IPS-20b (cell line): ENCODE measurements around the gene STAP1.
"Not testable (repeated sequence)": the region's sequence is repeated elsewhere in the genome, so short reads cannot be mapped to it uniquely, and the experiment has no call there.

ENCODE experiments used
- H3K27ac ChIP-seq: one replicate; pipeline ENCODE4 v1.5.1; 2013; ENCODE audit warnings: low read length
- H3K27me3 ChIP-seq: 2 replicates; pipeline ENCODE4 v1.6.1; 2013; ENCODE audit warnings: mild to moderate bottlenecking, low read length, inconsistent platforms; ENCODE audit not compliant: insufficient read depth
- H3K36me3 ChIP-seq: 2 replicates; pipeline ENCODE4 v1.6.1; 2013; ENCODE audit warnings: low read depth, mild to moderate bottlenecking, inconsistent platforms, low read length, moderate library complexity; ENCODE audit not compliant: insufficient read depth
- H3K4me1 ChIP-seq: 2 replicates; pipeline ENCODE4 v1.6.1; 2013; ENCODE audit warnings: mild to moderate bottlenecking, control low read depth, inconsistent platforms, low read length, moderate library complexity; ENCODE audit not compliant: insufficient read depth
- H3K4me3 ChIP-seq: 2 replicates; pipeline ENCODE4 v1.5.1; 2013; ENCODE audit warnings: mild to moderate bottlenecking, low read length, inconsistent platforms
- H3K9ac ChIP-seq: 2 replicates; pipeline ENCODE4 v1.6.1; 2013; ENCODE audit warnings: low read depth, mild to moderate bottlenecking, inconsistent platforms, low read length, moderate library complexity
- H3K9me3 ChIP-seq: 2 replicates; pipeline ENCODE4 v1.6.1; 2013; ENCODE audit warnings: mild to moderate bottlenecking, low read depth, low read length, inconsistent platforms; ENCODE audit not compliant: insufficient read depth

The STAP1 gene

DNA sequence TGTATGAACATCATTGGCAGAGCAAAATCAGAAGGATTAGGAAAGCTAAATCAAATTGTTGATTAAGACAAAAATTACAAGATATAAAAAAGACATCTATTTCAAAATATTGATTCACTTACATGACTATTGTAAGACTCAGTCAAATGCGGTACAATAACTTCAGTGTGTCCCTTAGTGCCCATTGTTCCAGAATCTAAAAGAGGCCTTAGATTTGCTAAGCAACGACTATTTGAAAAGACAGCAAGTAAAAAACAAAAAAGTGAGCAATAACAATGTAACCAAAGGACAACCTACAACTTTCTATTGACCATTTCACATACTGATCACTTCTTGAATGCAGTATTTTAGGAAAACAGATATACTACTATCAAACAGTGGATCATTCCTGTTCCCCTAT, 76.8 kb downstream of the STAP1 start:
- no peak overlapping the region for H3K4me3 ChIP-seq
- no peaks in the 10 kb centered on the region for H3K27me3 ChIP-seq
- peaks cover 6% of the 10 kb centered on the region; the same call in 1 of the 2 replicates for H3K9me3 ChIP-seq
- H3K27ac ChIP-seq: no peak overlapping the region
- peaks cover 76% of the 10 kb centered on the region for H3K36me3 ChIP-seq
- H3K4me1 ChIP-seq: no peaks in the 10 kb centered on the region
- no peak overlapping the region for H3K9ac ChIP-seq

DNA sequence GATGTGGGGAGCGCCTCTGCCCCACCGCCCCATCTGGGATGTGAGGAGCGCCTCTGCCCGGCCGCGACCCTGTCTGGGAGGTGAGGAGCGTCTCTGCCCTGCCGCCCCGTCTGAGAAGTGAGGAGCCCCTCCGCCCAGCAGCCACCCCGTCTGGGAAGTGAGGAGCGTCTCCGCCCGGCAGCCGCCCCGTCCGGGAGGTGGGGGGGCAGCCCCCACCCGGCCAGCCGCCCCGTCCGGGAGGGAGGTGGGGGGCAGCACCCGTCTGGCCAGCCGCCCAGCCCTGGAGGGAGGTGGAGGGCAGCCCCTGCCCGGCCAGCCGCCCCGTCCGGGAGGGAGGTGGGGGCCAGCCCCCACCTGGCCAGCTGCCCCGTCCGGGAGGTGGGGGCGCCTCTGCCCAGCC, 78.5 kb downstream of the STAP1 start:
- H3K36me3 ChIP-seq: peaks cover 66% of the 10 kb centered on the region

DNA sequence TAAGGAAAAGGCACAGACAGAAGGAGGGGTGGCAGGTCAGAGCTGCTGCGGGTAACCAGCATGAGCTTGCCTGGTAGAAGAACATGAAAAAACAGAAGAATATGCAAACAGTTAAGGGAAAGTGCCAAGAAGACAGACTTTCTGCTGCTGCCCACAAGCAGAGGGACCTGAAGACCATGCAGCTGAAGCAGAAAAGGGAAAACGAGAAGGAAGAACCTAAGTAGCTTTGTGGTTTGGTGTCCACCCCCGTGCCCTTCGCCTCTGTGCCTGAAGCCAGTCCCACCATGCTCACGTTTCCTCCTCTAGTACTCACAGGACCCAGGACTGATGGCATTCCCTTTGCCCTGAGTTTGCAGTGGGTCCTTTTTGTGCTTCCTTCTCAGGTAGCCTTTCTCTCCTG, 79.6 kb downstream of the STAP1 start:
- Histone ChIP-seq H3K4me1 (no peaks in the 10 kb centered on the region), H3K27me3 (no peaks in the 10 kb centered on the region), H3K4me3 (no peak overlapping the region), H3K36me3 (peaks cover 59% of the 10 kb centered on the region), H3K27ac (no peak overlapping the region), H3K9ac (no peak overlapping the region), H3K9me3 (peaks cover 6% of the 10 kb centered on the region; the same call in 1 of the 2 replicates)

More for the DNA sequence above, 78.5 kb downstream of the STAP1 start:
- not testable (repeated sequence) for H3K4me1 ChIP-seq, H3K9ac ChIP-seq, H3K27me3 ChIP-seq, H3K27ac ChIP-seq, H3K9me3 ChIP-seq, H3K4me3 ChIP-seq

DNA sequence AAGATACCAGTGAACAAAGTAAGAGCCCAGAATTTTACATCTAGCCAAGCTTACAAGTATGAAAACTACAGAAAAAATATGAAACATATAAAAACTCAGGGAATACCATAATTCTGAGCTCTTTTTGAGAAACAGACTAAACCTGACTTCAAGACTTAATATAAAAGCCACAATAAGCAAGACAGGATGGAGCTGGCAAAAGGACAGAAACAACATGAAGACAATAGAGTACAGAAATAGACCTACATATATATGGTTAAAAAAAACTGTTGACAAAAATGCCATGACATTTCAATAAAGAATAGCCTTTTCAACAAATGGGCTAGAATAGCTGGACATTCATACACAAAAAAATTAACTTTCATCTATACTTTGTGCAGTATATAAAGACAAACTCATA, 93.0 kb downstream of the STAP1 start:
- no peaks in the 10 kb centered on the region for H3K4me1 ChIP-seq

More for the DNA sequence above, 93.0 kb downstream of the STAP1 start:
- Histone ChIP-seq H3K9me3 (no peaks in the 10 kb centered on the region), H3K4me3 (no peak overlapping the region), H3K27ac (no peak overlapping the region), H3K27me3 (no peaks in the 10 kb centered on the region), H3K9ac (no peak overlapping the region), H3K36me3 (peaks cover 14% of the 10 kb centered on the region)
